ENCODE results near the gene KCNG3. TPM values are rescaled to one million over a fixed set of nuclear protein-coding genes. Genes with fewer than 3 reads are reported as not detected.

KCNG3 gene
- total RNA-seq, 4 donors from 2014 or later: 0.26 to 0.41 (median 0.40) TPM; not detected in 1

DNA sequence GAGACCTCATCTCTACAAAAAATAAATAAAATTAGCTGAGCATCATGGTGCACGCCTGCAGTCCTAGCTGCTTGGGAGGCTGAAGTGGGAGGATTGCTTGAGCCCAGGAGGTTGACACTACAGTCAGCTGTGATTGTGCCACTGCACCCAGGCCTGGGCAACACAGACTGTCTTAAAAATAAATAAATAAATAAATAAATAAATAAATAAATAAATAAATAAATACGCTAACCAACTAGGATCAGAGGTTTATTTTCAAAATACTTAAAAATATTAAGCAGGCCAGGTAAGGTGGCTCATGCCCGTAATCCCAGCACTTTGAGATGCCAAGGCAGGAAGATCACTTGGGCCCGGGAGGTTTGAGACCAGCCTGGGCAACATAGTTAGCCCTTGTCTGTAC, 63.6 kb downstream of the KCNG3 start:
- DNase-seq: no peak
- TF ChIP-seq, protein P1, sequence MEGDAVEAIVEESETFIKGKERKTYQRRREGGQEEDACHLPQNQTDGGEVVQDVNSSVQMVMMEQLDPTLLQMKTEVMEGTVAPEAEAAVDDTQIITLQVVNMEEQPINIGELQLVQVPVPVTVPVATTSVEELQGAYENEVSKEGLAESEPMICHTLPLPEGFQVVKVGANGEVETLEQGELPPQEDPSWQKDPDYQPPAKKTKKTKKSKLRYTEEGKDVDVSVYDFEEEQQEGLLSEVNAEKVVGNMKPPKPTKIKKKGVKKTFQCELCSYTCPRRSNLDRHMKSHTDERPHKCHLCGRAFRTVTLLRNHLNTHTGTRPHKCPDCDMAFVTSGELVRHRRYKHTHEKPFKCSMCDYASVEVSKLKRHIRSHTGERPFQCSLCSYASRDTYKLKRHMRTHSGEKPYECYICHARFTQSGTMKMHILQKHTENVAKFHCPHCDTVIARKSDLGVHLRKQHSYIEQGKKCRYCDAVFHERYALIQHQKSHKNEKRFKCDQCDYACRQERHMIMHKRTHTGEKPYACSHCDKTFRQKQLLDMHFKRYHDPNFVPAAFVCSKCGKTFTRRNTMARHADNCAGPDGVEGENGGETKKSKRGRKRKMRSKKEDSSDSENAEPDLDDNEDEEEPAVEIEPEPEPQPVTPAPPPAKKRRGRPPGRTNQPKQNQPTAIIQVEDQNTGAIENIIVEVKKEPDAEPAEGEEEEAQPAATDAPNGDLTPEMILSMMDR (IDR thresholded peaks at IDR 0.05): no peak
- no peak for TF ChIP-seq POLR2A (IDR thresholded peaks at IDR 0.05)
- intact Hi-C loops (cut with DNase I; ENCODE audit: low total_unique reads): no loop called here
- Histone ChIP-seq H3K27me3 (no peaks in the 10 kb centered on the region), H3K4me1 (no peaks in the 10 kb centered on the region), H3K9me3 (no peaks in the 10 kb centered on the region), H3K36me3 (no peaks in the 10 kb centered on the region), H3K27ac (no peak overlapping the region), H3K4me3 (no peak overlapping the region)

DNA sequence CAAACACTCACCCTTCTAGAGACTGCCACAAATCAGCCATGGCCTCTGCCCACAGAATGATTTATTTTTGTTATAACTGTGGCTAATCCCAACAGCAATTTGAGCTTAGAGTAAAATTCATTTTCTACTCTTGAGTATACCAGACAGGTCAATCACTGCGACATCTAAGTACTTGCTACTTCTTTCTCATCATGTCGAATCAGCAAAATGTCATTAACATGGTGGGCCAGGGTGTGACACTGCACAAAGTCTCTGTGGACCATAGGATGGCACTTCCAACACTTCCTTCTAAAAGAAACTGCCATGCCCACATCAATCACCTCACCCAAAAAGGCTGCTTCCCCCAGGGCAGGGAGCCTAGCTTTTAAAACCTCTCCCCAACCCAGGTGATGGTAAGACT, 64.4 kb downstream of the KCNG3 start:
- H3K4me1 ChIP-seq: no peaks in the 10 kb centered on the region
- intact Hi-C loops (cut with DNase I; ENCODE audit: low total_unique reads): no loop called here
- H3K27me3 ChIP-seq: no peaks in the 10 kb centered on the region
- no peak overlapping the region for H3K4me3 ChIP-seq
- H3K9me3 ChIP-seq: no peaks in the 10 kb centered on the region
- no peak overlapping the region for H3K27ac ChIP-seq
- H3K36me3 ChIP-seq: no peaks in the 10 kb centered on the region
- TF ChIP-seq, protein P1 (IDR thresholded peaks at IDR 0.05): no peak
- no peak for TF ChIP-seq POLR2A (IDR thresholded peaks at IDR 0.05)
- DNase-seq: no peak

DNA sequence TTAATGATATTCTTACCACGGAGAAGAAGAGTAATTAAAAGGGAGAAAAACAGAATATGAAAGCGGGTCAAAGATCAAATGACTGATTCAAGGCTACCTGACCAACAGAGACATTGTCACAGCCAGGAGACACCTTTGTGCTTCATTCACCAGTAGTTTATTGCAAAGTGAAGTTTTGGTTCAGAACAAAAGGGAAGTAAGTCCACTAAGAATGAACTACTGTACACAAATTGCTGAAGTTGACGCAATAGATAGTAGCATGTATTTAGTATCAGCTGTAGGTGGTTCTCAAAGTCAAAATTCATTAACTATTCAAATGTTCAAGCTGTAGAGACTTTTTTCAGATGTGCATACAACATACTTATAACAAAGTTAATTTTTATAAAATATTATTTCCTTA, 68.1 kb downstream of the KCNG3 start:
- Histone ChIP-seq H3K9me3 (no peaks in the 10 kb centered on the region), H3K27ac (no peak overlapping the region), H3K36me3 (no peaks in the 10 kb centered on the region), H3K27me3 (no peaks in the 10 kb centered on the region), H3K4me1 (no peaks in the 10 kb centered on the region), H3K4me3 (no peak overlapping the region)
- TF ChIP-seq POLR2A (IDR thresholded peaks at IDR 0.05): no peak
- TF ChIP-seq, protein P1 (IDR thresholded peaks at IDR 0.05): no peak
- intact Hi-C loops (cut with DNase I; ENCODE audit: low total_unique reads): no loop called here
- no peak for DNase-seq

DNA sequence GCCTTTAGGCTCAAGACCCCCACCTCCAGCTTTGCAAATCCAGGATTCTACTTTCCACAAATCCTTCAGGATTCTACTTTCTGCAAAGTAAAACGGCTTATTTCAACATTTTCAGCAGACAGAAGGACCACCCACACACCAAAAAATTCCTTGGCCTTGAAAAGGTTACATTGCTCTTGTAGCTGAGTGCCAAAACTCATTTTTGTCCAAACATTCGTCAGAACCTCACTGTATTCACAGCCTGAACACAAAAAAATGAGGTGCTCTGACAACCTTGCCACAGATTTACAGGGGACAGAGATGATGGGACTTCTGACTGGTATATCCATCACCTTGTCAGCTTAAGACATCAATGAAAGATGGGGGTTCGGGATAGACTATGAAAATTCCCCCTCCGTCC, 69.7 kb downstream of the KCNG3 start:
- no peak for TF ChIP-seq POLR2A (IDR thresholded peaks at IDR 0.05)
- TF ChIP-seq, protein P1 (IDR thresholded peaks at IDR 0.05): no peak
- Histone ChIP-seq H3K4me1 (no peaks in the 10 kb centered on the region), H3K27ac (no peak overlapping the region), H3K4me3 (no peak overlapping the region), H3K36me3 (no peaks in the 10 kb centered on the region), H3K27me3 (no peaks in the 10 kb centered on the region), H3K9me3 (no peaks in the 10 kb centered on the region)
- no peak for DNase-seq
- intact Hi-C loops (cut with DNase I; ENCODE audit: low total_unique reads): no loop called here

DNA sequence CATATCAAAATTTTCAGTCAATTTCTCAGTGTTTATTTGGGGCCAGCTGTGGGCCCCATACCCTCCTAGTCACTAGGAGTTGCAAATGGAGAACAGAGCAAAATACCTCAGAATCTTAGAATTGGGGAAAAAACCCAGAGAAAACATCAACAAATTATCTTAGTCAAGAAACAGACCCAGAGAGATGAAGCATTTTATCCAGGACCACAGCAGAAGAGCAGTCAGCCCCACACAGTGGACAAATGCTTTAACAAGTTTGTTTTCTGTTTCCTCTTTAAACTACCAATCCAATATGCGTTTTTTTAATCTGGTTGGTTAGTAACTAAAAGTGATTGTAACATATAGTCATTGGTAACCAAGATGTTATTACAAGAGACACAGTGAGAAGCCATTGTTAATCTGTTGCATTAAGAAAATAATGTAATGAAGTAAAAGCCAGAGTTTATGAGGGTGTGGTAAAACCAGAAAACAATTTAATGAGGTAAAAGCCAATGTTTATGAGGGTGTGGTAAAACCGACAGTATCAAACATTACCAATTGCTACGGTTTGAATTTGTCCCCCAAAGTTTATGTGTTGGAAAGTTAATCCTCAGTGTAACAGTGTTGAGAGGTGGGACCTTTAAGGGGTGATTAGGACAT, 72.1 kb downstream of the KCNG3 start:
- H3K36me3 ChIP-seq: no peaks in the 10 kb centered on the region
- no peaks in the 10 kb centered on the region for H3K4me1 ChIP-seq
- H3K4me3 ChIP-seq: no peak overlapping the region
- no peaks in the 10 kb centered on the region for H3K9me3 ChIP-seq
- TF ChIP-seq, protein P1 (IDR thresholded peaks at IDR 0.05): no peak
- TF ChIP-seq POLR2A (IDR thresholded peaks at IDR 0.05): no peak
- no peak for DNase-seq
- no peak overlapping the region for H3K27ac ChIP-seq
- H3K27me3 ChIP-seq: no peaks in the 10 kb centered on the region
- intact Hi-C loops (cut with DNase I; ENCODE audit: low total_unique reads): no loop called here
